Mesendoderm (in vitro differentiated cells): ENCODE data around the gene ZNF491.
"Not testable (repeated sequence)": the region's sequence is repeated elsewhere in the genome, so short reads cannot be mapped to it uniquely, and the experiment has no call there.

ENCODE experiments used
- DNase-seq: peaks from one replicate; pipeline ENCODE4 v3.0.0; 2013
- H2AK5ac ChIP-seq: 2 replicates; pipeline ENCODE4 v1.6.1; 2013; ENCODE audit warnings: low read length, inconsistent platforms
- H2BK120ac ChIP-seq: 2 replicates; pipeline ENCODE4 v1.6.1; 2013; ENCODE audit warnings: low read depth, mild to moderate bottlenecking, low read length, moderate library complexity, mixed read lengths
- H2BK15ac ChIP-seq: replicated peaks from 2 replicates; pipeline ENCODE4 v1.6.1; 2013; ENCODE audit warnings: low read depth, mild to moderate bottlenecking, moderate library complexity
- H2BK5ac ChIP-seq: 2 replicates; pipeline ENCODE4 v1.6.1; 2013; ENCODE audit warnings: low read length, inconsistent platforms
- H3K18ac ChIP-seq: 2 replicates; pipeline ENCODE4 v1.6.1; 2013; ENCODE audit warnings: mild to moderate bottlenecking, low read length, mixed read lengths
- H3K23ac ChIP-seq: one replicate; pipeline ENCODE4 v1.6.1; 2013; ENCODE audit warnings: low read length
- H3K27ac ChIP-seq: 2 replicates; pipeline ENCODE4 v1.5.1; 2013; ENCODE audit warnings: low read depth, mild to moderate bottlenecking, inconsistent platforms, low read length, moderate library complexity
- H3K27me3 ChIP-seq: 2 replicates; pipeline ENCODE4 v1.6.1; 2013; ENCODE audit warnings: low read length, control low read depth, mild to moderate bottlenecking, inconsistent platforms; ENCODE audit not compliant: insufficient read depth, poor library complexity
- H3K36me3 ChIP-seq: 2 replicates; pipeline ENCODE4 v1.6.1; 2013; ENCODE audit warnings: low read length, inconsistent platforms; ENCODE audit not compliant: control insufficient read depth, insufficient read depth
- H3K4ac ChIP-seq: one replicate; pipeline ENCODE4 v1.6.1; 2013; ENCODE audit warnings: low read depth, mild to moderate bottlenecking, low read length, moderate library complexity
- H3K4me1 ChIP-seq: 2 replicates; pipeline ENCODE4 v1.6.1; 2013; ENCODE audit warnings: low read depth, low read length, inconsistent platforms; ENCODE audit not compliant: control insufficient read depth
- H3K4me2 ChIP-seq: 2 replicates; pipeline ENCODE4 v1.6.1; 2013; ENCODE audit warnings: low read length
- H3K4me3 ChIP-seq: 2 replicates; pipeline ENCODE4 v1.5.1; 2013; ENCODE audit warnings: mild to moderate bottlenecking, low read length
- H3K56ac ChIP-seq: one replicate; pipeline ENCODE4 v1.6.1; 2013; ENCODE audit warnings: low read length
- H3K79me1 ChIP-seq: 2 replicates; pipeline ENCODE4 v1.6.1; 2013; ENCODE audit warnings: low read length, inconsistent platforms
- H3K79me2 ChIP-seq: 2 replicates; pipeline ENCODE4 v1.6.1; 2013; ENCODE audit warnings: mild to moderate bottlenecking, low read length; ENCODE audit not compliant: control insufficient read depth, insufficient read depth
- H3K9ac ChIP-seq: 2 replicates; pipeline ENCODE4 v1.6.1; 2013; ENCODE audit warnings: low read length, inconsistent platforms
- H4K5ac ChIP-seq: one replicate; pipeline ENCODE4 v1.6.1; 2013; ENCODE audit warnings: low read length
- H4K8ac ChIP-seq: one replicate; pipeline ENCODE4 v1.6.1; 2013; ENCODE audit warnings: low read depth, mild to moderate bottlenecking, control low read depth, low read length, moderate library complexity
- WGBS: extraction: QIAGEN DNeasy Blood & Tissue Kit; methylation state at CpG from one replicate; pipeline ENCODE4 v1.1.7; 2013; ENCODE audit warnings: low lambda C conversion rate, missing lambda C conversion rate; ENCODE audit not compliant: insufficient coverage; ENCODE audit errors: extremely low coverage; 5-methylcytosine and 5-hydroxymethylcytosine counted together

ZNF491 gene

DNA sequence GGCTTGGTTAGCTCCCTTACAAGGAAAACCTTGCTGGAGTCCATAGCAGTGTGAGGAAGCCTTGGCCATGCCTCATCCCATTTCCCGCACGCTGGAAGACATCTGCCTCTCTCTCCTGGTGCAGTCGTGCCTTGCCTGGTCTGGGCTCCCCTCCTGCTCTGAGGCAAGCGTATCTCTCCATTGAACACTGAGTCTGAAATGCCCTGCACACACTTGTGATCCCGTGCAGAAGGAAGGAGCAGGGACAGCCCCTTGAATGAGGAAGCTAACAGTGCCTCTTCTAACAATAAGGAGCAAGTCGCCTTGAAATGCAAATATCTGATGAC is 15.3 kb downstream of the ZNF491 start:
- Histone ChIP-seq H4K8ac (no peak overlapping the region), H3K9ac (peak overlapping the region; percentile 31), H2AK5ac (no peak overlapping the region), H2BK120ac (no peak overlapping the region), H3K4ac (no peak overlapping the region), H3K56ac (peak overlapping the region; percentile 75), H2BK5ac (no peak overlapping the region), H3K27me3 (no peaks in the 10 kb centered on the region), H3K4me1 (no peaks in the 10 kb centered on the region), H3K4me2 (peak overlapping the region; percentile 63), H3K23ac (no peak overlapping the region), H3K27ac (no peak overlapping the region), H2BK15ac (no peak overlapping the region), H3K18ac (no peak overlapping the region), H4K5ac (no peak overlapping the region), H3K79me2 (no peaks in the 10 kb centered on the region), H3K79me1 (no peaks in the 10 kb centered on the region), H3K36me3 (no peaks in the 10 kb centered on the region), H3K4me3 (no peak overlapping the region)
- no CpG with 5 or more reads among the region's 6 CpGs for WGBS
- DNase-seq, result no peak

DNA sequence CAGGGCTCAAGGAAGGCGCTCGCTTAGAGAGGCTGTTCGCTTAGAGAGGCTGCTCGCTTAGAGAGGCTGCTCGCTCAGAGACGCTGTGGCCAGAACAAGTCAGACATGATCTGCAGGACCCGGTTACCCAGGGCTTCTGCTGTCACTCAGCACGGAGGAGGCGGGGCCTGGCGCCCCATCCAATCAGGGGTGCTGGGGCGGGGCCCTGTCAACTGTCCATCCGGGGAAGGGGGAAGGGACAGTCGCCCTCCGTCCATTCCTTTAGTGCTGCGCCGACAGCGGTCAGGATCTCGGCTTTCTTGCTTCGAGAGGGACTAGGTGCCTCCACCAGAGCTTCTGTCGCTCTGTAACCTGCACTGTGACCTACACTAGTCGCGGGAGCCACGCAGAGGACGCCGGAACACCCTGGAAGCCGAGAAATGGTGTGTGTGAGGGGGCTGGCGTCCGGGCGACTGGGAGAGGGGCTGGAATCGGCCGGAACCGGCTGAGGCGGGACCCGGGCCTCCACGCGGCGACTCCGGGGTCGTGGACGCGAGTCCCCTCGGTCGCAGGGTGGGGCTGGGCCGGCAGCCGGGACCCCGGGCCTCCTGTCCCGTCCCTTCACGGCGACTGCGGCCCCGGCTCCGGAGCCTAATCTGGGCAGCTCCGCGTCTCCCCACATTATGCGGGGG is 15.8 kb downstream of the ZNF491 start, which contains the start of gene ZNF440:
ZNF440 (plus strand) TSS at position 245 of the 671 bp plus-strand sequence; CDS start at position 420, 175 bp downstream.
- Histone ChIP-seq H4K8ac (no peak within 1 kb of the TSS), H3K4me1 (no peaks in the 10 kb centered on the region), H3K36me3 (no peaks in the 10 kb centered on the region), H3K27me3 (no peaks in the 10 kb centered on the region), H2BK5ac (no peak within 1 kb of the TSS), H3K4me3 (peak within 1 kb of the TSS; percentile 85), H3K4me2 (peak within 1 kb of the TSS; percentile 63), H3K56ac (peak within 1 kb of the TSS; percentile 97), H3K79me1 (no peaks in the 10 kb centered on the region), H3K27ac (peak within 1 kb of the TSS; percentile 65), H3K4ac (peak within 1 kb of the TSS; percentile 46), H3K23ac (no peak within 1 kb of the TSS), H2BK120ac (no peak within 1 kb of the TSS), H3K18ac (peak within 1 kb of the TSS; percentile 81), H3K9ac (peak within 1 kb of the TSS; percentile 89), H2BK15ac (no peak within 1 kb of the TSS), H4K5ac (no peak within 1 kb of the TSS), H3K79me2 (no peaks in the 10 kb centered on the region), H2AK5ac (no peak within 1 kb of the TSS)
- no CpG with 5 or more reads among the region's 55 CpGs for WGBS
- peak; percentile 97 for DNase-seq

DNA sequence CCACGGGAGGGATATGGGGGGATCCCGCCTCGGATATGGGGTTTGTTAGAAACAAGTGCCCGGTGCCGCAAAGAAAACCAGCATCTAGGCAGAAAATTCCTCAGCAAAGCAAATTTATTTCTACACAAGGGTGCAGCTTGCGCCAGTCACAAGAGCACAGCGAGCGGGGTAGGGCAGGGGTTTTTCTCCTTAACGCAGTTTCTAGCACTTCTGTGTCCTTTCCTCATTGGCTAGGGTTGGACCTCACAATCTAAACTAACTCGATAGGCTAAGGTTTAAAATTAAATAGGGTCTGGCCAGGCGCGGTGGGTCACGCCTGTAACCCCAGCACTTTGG is 16.3 kb downstream of the ZNF491 start:
- no CpG with 5 or more reads among the region's 13 CpGs for WGBS
- no peaks in the 10 kb centered on the region for H3K27me3 ChIP-seq
- H2AK5ac ChIP-seq, result no peak overlapping the region
- peak overlapping the region; percentile 16 for H3K4me2 ChIP-seq
- H3K9ac ChIP-seq, result peak overlapping the region; percentile 89
- H3K18ac ChIP-seq, result peak overlapping the region; percentile 81
- no peaks in the 10 kb centered on the region for H3K36me3 ChIP-seq
- DNase-seq, result peak; percentile 38
- H4K5ac ChIP-seq, result no peak overlapping the region
- no peaks in the 10 kb centered on the region for H3K4me1 ChIP-seq
- H3K4me3 ChIP-seq, result peak overlapping the region; percentile 85
- H3K4ac ChIP-seq, result peak overlapping the region; percentile 46
- H2BK5ac ChIP-seq, result no peak overlapping the region
- H3K79me2 ChIP-seq, result no peaks in the 10 kb centered on the region
- H3K79me1 ChIP-seq, result no peaks in the 10 kb centered on the region
- no peak overlapping the region for H3K27ac ChIP-seq
- H4K8ac ChIP-seq, result no peak overlapping the region
- no peak overlapping the region for H3K23ac ChIP-seq
- H2BK15ac ChIP-seq, result no peak overlapping the region
- no peak overlapping the region for H2BK120ac ChIP-seq
- H3K56ac ChIP-seq, result peak overlapping the region; percentile 97

DNA sequence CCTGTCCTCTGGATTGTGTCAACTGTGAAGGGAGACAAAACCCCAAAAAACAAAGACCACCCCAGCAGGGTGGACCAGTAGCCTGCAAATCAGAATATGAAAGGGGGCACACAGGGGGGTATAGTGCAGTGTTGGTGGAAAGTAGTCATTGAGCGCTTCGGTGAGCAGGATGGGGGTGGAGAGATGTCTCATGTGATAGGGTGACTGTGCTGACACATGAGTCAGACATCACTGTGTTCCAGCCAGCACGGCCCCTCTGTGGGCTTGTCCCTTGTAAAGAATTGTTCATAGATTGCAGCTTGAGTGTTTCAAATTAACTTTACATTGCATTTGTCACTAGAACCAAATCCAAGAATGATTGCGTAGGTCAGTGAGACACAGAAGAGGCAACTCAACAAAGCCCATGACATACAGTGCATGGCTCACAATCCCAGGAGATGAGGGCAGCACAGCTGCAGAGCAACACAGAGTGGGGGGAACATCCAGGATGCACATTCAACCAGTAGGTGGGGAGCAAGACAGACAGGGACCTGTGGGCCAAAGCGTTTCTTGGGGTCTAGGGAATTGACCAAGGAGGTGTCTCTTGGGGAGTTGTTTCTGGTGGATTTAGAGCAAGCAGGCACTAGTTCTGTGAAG is 23.3 kb downstream of the ZNF491 start:
- no CpG with 5 or more reads among the region's 5 CpGs for WGBS

DNA sequence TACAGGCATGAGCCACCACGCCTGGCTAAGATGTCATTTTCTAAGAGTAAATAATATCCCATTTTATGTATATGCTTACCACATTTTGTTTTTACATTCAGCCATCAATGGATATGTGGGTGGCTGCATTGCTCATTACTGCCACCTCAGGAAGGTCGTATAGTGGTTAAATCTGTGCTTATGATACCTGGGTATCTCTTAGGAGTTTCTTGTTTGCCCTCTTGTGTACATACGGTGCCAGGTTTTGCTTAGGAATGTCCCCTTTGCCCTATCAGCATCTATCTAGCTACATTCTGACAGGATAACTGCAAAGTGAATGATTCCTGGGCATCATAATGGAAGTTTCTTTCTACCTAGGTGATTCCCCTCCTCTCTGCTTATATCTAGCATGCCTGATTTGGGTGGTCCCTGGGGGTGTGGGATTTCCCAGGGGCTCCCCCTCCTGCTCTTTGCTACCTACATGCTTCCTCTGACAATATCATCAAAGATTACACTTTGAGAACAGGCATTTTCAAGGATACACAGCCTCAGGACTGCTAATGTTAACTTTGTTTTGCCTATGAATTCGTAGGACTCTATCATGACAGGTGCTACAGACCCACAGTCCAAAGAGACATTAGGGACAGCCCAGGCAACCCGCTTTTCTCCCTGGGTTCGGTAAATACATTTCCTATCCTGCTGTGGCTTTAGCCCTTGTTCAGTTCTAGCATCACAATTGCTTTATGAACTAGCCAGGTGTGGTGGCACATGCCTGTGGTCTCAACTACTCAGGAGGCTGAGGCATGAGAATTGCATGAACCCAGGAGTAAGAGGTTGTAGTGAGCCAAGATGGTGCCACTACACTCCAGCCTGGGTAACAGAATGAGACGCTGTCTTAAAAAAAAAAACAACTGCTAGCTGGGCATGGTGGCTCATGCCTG is 30.9 kb downstream of the ZNF491 start:
- not testable (repeated sequence) for H3K36me3 ChIP-seq, H3K4me3 ChIP-seq, DNase-seq, H3K27ac ChIP-seq, H2BK15ac ChIP-seq, H2AK5ac ChIP-seq, H2BK120ac ChIP-seq, H2BK5ac ChIP-seq, H3K79me2 ChIP-seq, H3K9ac ChIP-seq, H3K23ac ChIP-seq, H3K79me1 ChIP-seq, H3K18ac ChIP-seq, H3K4me2 ChIP-seq, H3K27me3 ChIP-seq, H4K8ac ChIP-seq, H3K4ac ChIP-seq, H4K5ac ChIP-seq, H3K4me1 ChIP-seq, H3K56ac ChIP-seq
- no CpG with 5 or more reads among the region's 7 CpGs for WGBS

More for the DNA sequence above, 23.3 kb downstream of the ZNF491 start:
- no peak overlapping the region for H3K23ac ChIP-seq
- H3K56ac ChIP-seq, result no peak overlapping the region
- H3K4ac ChIP-seq, result no peak overlapping the region
- no peak overlapping the region for H4K5ac ChIP-seq
- no peak overlapping the region for H3K18ac ChIP-seq
- H3K4me2 ChIP-seq, result no peak overlapping the region
- no peak overlapping the region for H2AK5ac ChIP-seq
- H3K79me1 ChIP-seq, result no peaks in the 10 kb centered on the region
- H2BK120ac ChIP-seq, result no peak overlapping the region
- no peak overlapping the region for H3K27ac ChIP-seq
- H3K4me1 ChIP-seq, result no peaks in the 10 kb centered on the region
- no peak overlapping the region for H3K9ac ChIP-seq
- no peak for DNase-seq
- no peak overlapping the region for H4K8ac ChIP-seq
- no peaks in the 10 kb centered on the region for H3K79me2 ChIP-seq
- H3K27me3 ChIP-seq, result no peaks in the 10 kb centered on the region
- H3K36me3 ChIP-seq, result no peaks in the 10 kb centered on the region
- H2BK5ac ChIP-seq, result no peak overlapping the region
- no peak overlapping the region for H3K4me3 ChIP-seq
- H2BK15ac ChIP-seq, result no peak overlapping the region
